PC-9 (cell line): ENCODE measurements around the gene INPP5A. TPM values are rescaled to one million over a fixed set of nuclear protein-coding genes. Genes with fewer than 3 reads are reported as not detected.

Experiments used
- BruUV-seq: library from RNA; stranded (reverse); fragments of 400-500 nt; replicated peaks from 2 replicates; lab custom pipeline; 2021; lab: Mats Ljungman, UMichigan
- CTCF ChIA-PET: fragments of 300-600 bp; sonication (Branson Sonifier 250); formaldehyde crosslinking; loops from one replicate; lab custom pipeline; 2022; ENCODE audit warnings: antibody characterized with exemption; lab: Charles Lee
- POLR2A ChIA-PET: fragments of 300-600 bp; sonication (Branson Sonifier 250); formaldehyde crosslinking; loops from one replicate; lab custom pipeline; 2022; ENCODE audit warnings: antibody characterized with exemption; ENCODE audit not compliant: unreplicated experiment; lab: Charles Lee
- DNase-seq, 2 experiments: peaks; one replicate each; pipeline versions ENCODE4 v3.0.0 to v3.0.0-alpha.2; 2015 to 2022; ENCODE audit warnings: mixed read lengths in 1 of 2
- H2AFZ ChIP-seq: fragments of 200-600 bp; sonication (generic); 2 replicates; pipeline ENCODE4 v1.8.1; 2017; ENCODE audit warnings: antibody characterized with exemption
- H3F3A ChIP-seq: fragments of 200-600 bp; sonication (generic); 2 replicates; pipeline ENCODE4 v1.8.1; 2017; ENCODE audit warnings: antibody characterized with exemption, mild to moderate bottlenecking, low read depth; ENCODE audit not compliant: insufficient read depth
- H3K27ac ChIP-seq: fragments of 200-600 bp; sonication (generic); 2 replicates; pipeline ENCODE4 v1.6.1; 2016; ENCODE audit warnings: mixed run types
- H3K27me3 ChIP-seq: fragments of 200-600 bp; sonication (generic); 2 replicates; pipeline ENCODE4 v1.6.1; 2016; ENCODE audit warnings: low read depth, mixed run types; ENCODE audit not compliant: insufficient read depth
- H3K36me3 ChIP-seq: fragments of 200-600 bp; sonication (generic); 2 replicates; pipeline ENCODE4 v1.6.1; 2016; ENCODE audit warnings: low read depth, mixed run types
- H3K4me1 ChIP-seq: fragments of 200-600 bp; sonication (generic); replicated peaks from 2 replicates; pipeline ENCODE4 v1.6.1; 2016; ENCODE audit warnings: mixed run types; ENCODE audit not compliant: insufficient read depth
- H3K4me2 ChIP-seq: fragments of 200-600 bp; sonication (generic); 2 replicates; pipeline ENCODE4 v1.6.1; 2017; ENCODE audit warnings: mixed run types
- H3K4me3 ChIP-seq: fragments of 200-600 bp; sonication (generic); 2 replicates; pipeline ENCODE4 v1.6.1; 2016; ENCODE audit warnings: mixed run types
- H3K79me2 ChIP-seq: fragments of 200-600 bp; sonication (generic); 2 replicates; pipeline ENCODE4 v1.6.1; 2017; ENCODE audit warnings: low read depth, mixed run types
- H3K9me2 ChIP-seq: fragments of 200-600 bp; sonication (generic); 2 replicates; pipeline ENCODE4 v1.8.1; 2017; ENCODE audit warnings: mild to moderate bottlenecking; ENCODE audit not compliant: insufficient read depth
- H3K9me3 ChIP-seq: fragments of 200-600 bp; sonication (generic); 2 replicates; pipeline ENCODE4 v1.8.1; 2016; ENCODE audit warnings: low read depth; ENCODE audit not compliant: insufficient read depth
- H4K20me1 ChIP-seq: fragments of 200-600 bp; sonication (generic); 2 replicates; pipeline ENCODE4 v1.8.1; 2017; ENCODE audit not compliant: insufficient read depth
- CTCF ChIP-seq: fragments of 200-600 bp; sonication (generic); conservative IDR thresholded peaks from 2 replicates; pipeline ENCODE4 v1.6.1; 2017; ENCODE audit warnings: mixed run types, antibody characterized with exemption, mild to moderate bottlenecking, moderate library complexity
- EZH2 ChIP-seq: fragments of 200-600 bp; sonication (generic); IDR thresholded peaks from 2 replicates; pipeline ENCODE4 v1.8.0; 2017; ENCODE audit warnings: antibody characterized with exemption, low read depth
- intact Hi-C: fragments of 100-400 bp; cut with micrococcal nuclease; formaldehyde crosslinking; loops from one replicate; pipeline ENCODE4 v1.10.0; 2022; ENCODE audit not compliant: unreplicated experiment
- total RNA-seq: library from RNA; stranded (reverse); gene quantifications from 2 replicates; pipeline ENCODE4 v1.2.3, GENCODE V29; 2021

INPP5A gene
- total RNA-seq, 1 experiment from 2014 or later = 18.4 TPM

DNA sequence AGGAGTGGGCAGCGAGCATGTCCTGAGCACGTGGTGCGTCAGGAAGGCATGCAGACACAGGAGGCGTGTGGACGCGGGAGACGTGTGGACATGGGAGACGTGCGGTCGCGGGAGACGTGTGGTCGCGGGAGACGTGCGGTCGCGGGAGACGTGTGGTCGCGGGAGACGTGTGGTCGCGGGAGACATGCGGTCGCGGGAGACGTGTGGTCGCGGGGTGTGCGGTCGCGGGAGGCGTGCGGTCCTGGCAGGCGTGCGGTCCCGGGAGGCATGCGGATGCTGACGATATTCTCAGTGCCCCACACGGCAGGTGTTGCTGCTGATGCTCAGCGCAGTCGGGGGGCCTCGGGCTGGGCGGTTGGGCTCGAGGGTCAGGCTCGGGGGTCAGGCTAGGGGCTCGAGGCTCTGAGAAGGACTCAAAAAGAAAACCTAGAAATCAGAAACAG is 154.1 kb downstream of the INPP5A start:
- no peak for DNase-seq
- H3K9me2 ChIP-seq = no peaks in the 10 kb centered on the region
- TF ChIP-seq EZH2 (no peak), CTCF (no peak)
- no TSS peak for BruUV-seq
- no peaks in the 10 kb centered on the region for H3K9me3 ChIP-seq
- ChIA-PET CTCF (no interaction called here), POLR2A (no interaction called here)
- no peak overlapping the region for H3K27ac ChIP-seq
- no peaks in the 10 kb centered on the region for H3K4me1 ChIP-seq
- no peaks in the 10 kb centered on the region for H3K36me3 ChIP-seq
- no peaks in the 10 kb centered on the region for H4K20me1 ChIP-seq
- H3K79me2 ChIP-seq = no peaks in the 10 kb centered on the region
- no peak overlapping the region for H3K4me2 ChIP-seq
- H2AFZ ChIP-seq = no peak overlapping the region
- no peak overlapping the region for H3K4me3 ChIP-seq
- intact Hi-C loops = no loop called here
- no peaks in the 10 kb centered on the region for H3K27me3 ChIP-seq
- peaks cover 2% of the 10 kb centered on the region; the same call in 1 of the 2 replicates for H3F3A ChIP-seq

DNA sequence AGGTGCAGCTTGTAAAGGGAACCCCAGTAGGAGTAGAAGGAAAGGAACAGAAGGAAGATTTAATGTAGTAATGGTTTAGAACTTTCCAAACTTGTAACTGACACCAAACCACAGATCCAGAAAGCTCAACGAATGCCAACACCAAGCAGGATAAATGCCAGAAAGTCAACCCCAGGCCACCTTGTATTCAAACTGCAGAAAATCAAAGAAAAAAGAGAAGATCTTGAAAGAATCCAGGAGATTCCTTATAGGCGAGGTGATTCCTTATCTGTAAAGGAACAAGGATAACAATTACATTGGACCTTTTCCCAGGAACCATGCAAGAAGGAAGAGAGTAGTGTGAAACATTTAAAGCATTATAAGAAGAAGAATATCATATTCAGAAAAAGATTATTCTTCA is 154.7 kb downstream of the INPP5A start:
- H3K9me3 ChIP-seq = no peaks in the 10 kb centered on the region
- ChIA-PET POLR2A (no interaction called here), CTCF (no interaction called here)
- H2AFZ ChIP-seq = no peak overlapping the region
- H3K27ac ChIP-seq = no peak overlapping the region
- H3F3A ChIP-seq = no peaks in the 10 kb centered on the region
- no peaks in the 10 kb centered on the region for H4K20me1 ChIP-seq
- no peaks in the 10 kb centered on the region for H3K4me1 ChIP-seq
- no peak overlapping the region for H3K4me3 ChIP-seq
- TF ChIP-seq CTCF (no peak), EZH2 (no peak)
- H3K79me2 ChIP-seq = no peaks in the 10 kb centered on the region
- H3K4me2 ChIP-seq = no peak overlapping the region
- intact Hi-C loops = no loop called here
- DNase-seq = no peak
- BruUV-seq = no TSS peak
- H3K9me2 ChIP-seq = no peaks in the 10 kb centered on the region
- H3K36me3 ChIP-seq = no peaks in the 10 kb centered on the region
- no peaks in the 10 kb centered on the region for H3K27me3 ChIP-seq

DNA sequence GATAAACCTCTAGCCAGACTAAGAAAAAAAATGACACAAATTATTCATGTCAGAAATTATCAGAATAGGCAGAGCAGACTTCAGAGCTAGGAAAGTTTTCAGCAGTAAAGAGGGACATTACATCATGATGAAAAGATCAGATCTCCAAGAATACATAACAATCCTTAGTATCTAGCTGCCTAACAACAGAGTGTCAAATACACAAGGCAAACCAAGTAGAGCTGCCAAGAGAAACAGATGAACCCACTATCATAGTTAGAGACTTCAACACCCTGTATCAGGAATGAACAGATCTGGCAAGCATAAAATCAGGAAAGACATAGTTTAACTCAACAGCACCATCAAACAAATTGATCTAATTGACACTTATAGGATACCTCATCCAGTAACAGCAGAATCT is 156.1 kb downstream of the INPP5A start:
- Histone ChIP-seq H3K4me3 (no peak overlapping the region), H3K4me2 (no peak overlapping the region), H3K9me2 (no peaks in the 10 kb centered on the region), H3K9me3 (no peaks in the 10 kb centered on the region), H3K27ac (no peak overlapping the region), H3K79me2 (no peaks in the 10 kb centered on the region), H4K20me1 (no peaks in the 10 kb centered on the region), H3K4me1 (no peaks in the 10 kb centered on the region), H3K27me3 (no peaks in the 10 kb centered on the region), H2AFZ (no peak overlapping the region), H3K36me3 (no peaks in the 10 kb centered on the region), H3F3A (no peaks in the 10 kb centered on the region)
- POLR2A ChIA-PET = no interaction called here
- TF ChIP-seq EZH2 (no peak), CTCF (no peak)
- DNase-seq = no peak
- no TSS peak for BruUV-seq
- intact Hi-C loops = no loop called here
- CTCF ChIA-PET = no interaction called here
